AG04450 (cell line): ENCODE data around the gene GNA14. TPM values are rescaled to one million over a fixed set of nuclear protein-coding genes. Genes with fewer than 3 reads are reported as not detected.

ENCODE experiments used
- CTCF ChIA-PET: fragments of 300-600, 350-600 bp; formaldehyde crosslinking; extraction: SDS; loops from one replicate; lab custom pipeline; 2022; ENCODE audit warnings: antibody characterized with exemption, inconsistent platforms; lab: Charles Lee
- POLR2A ChIA-PET: fragments of 350-600 bp; formaldehyde crosslinking; extraction: SDS; loops from one replicate; lab custom pipeline; 2021; ENCODE audit warnings: antibody characterized with exemption, inconsistent platforms; lab: Yijun Ruan, JAX
- DNase-seq: peaks from one replicate; pipeline ENCODE4 v3.0.0-alpha.2; 2011; ENCODE audit warnings: low read depth, low spot score
- H3K27ac ChIP-seq: one replicate; pipeline ENCODE4 v1.5.1; 2012; ENCODE audit warnings: low read depth, low read length, control low read depth
- H3K27me3 ChIP-seq: one replicate; pipeline ENCODE4 v1.6.0; 2012; ENCODE audit warnings: low read length; ENCODE audit not compliant: control insufficient read depth, insufficient read depth
- H3K4me3 ChIP-seq: 2 replicates; pipeline ENCODE4 v1.5.1; 2011; ENCODE audit warnings: mild to moderate bottlenecking, low read depth, low read length, control low read depth
- H3K9me3 ChIP-seq: 2 replicates; pipeline ENCODE4 v1.5.1; 2012; ENCODE audit warnings: low read length; ENCODE audit not compliant: control insufficient read depth, insufficient read depth
- CTCF ChIP-seq: IDR thresholded peaks from 2 replicates; pipeline ENCODE4 v1.5.1; 2011; ENCODE audit warnings: low read depth, low read length, control low read depth, inconsistent platforms
- polyA plus RNA-seq: library from polyadenylated mRNA; depleted of rRNA; stranded (reverse); fragments of >200 nt; gene quantifications from 2 replicates; pipeline ENCODE4 v1.2.3, GENCODE V29; 2011

Gene GNA14
- polyA plus RNA-seq, 1 experiment = 0.11 TPM

DNA sequence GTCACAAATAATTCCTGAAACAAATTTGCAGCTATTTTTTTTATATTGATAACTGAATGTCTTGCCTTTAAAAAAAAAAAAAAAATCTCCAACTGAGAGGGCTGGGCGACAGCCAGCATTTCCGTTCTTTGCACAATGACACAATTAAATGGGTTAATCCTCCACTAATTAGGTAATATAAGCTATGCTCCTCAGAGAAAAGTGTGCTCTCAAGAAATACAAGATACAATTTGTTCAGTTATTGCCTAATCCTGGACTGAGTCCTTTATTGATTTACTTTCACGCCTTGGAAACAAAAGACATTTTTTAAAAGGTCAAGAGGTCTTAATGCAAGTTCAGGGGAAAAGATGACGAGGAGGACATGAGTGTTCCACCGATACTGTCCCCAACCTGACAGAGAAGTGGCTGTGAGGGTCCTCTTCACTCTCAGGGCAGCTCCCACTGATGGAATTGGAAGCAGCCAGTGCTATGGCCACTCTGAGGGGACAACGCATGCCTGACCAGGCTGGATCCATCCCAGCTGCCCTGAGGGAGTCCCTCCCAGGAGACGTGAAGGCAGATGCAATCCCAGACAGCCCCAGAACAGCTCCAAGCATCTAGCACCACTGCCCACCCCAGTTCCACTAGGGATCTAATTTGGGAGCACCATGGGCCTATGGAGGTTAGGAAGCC is 220.7 kb downstream of the GNA14 start:
- no peak overlapping the region for H3K4me3 ChIP-seq
- no peak for DNase-seq
- H3K9me3 ChIP-seq = no peaks in the 10 kb centered on the region
- CTCF ChIA-PET = no interaction called here
- TF ChIP-seq CTCF = no peak
- no peaks in the 10 kb centered on the region for H3K27me3 ChIP-seq
- H3K27ac ChIP-seq = no peak overlapping the region
- POLR2A ChIA-PET = no interaction called here

DNA sequence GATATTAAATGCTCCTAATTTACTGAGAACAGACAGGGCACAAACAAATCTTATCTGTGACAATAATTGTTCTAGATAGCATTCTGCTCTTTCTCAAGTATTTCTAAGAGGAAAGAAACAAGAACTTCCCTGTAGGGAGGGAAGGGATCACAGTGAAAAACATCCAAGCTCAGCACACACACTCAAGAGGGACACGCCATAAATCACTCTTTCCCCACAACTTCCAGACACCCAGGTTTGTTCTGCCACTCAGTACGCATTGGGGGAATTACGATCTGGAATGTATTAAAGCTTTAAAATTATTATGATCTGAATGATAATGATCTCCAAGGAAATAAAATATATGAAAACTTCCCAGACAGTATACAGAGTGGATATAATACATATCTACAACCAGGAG is 221.4 kb downstream of the GNA14 start:
- TF ChIP-seq CTCF = no peak
- Histone ChIP-seq H3K27ac (no peak overlapping the region), H3K27me3 (no peaks in the 10 kb centered on the region), H3K9me3 (no peaks in the 10 kb centered on the region), H3K4me3 (no peak overlapping the region)
- ChIA-PET CTCF (interaction anchor here (0.7 kb wide), 1 partner anchor 31 kb away, joined by 3 read pairs; no protein-coding TSS in a partner anchor), POLR2A (no interaction called here)
- no peak for DNase-seq

DNA sequence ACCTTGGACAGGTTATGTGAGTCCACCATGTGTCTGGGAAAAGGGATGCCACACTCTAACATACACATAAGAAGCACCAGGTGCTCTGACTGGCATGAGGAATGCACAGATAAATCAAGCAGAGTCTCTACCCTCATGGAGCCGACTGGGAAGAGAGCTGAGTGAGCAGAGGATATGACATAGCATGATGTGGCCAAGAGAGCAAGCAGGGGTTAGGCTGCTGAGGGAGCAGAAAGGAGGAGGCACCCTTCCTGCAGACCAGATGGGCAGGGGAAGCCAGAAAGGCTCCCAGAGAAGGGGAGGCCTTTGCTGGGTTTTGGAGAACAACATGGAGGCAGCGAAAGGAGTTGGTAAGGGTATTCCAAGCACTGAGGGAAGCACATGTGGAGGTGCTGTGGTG is 223.1 kb downstream of the GNA14 start:
- Histone ChIP-seq H3K4me3 (no peak overlapping the region), H3K27ac (no peak overlapping the region), H3K9me3 (no peaks in the 10 kb centered on the region), H3K27me3 (no peaks in the 10 kb centered on the region)
- no peak for DNase-seq
- ChIA-PET POLR2A (no interaction called here), CTCF (interaction anchor here (0.7 to 4.7 kb wide), 4 partner anchors 9 to 696 kb away, joined by 3 to 43 read pairs (median 8); no protein-coding TSS in a partner anchor)
- no peak for TF ChIP-seq CTCF

DNA sequence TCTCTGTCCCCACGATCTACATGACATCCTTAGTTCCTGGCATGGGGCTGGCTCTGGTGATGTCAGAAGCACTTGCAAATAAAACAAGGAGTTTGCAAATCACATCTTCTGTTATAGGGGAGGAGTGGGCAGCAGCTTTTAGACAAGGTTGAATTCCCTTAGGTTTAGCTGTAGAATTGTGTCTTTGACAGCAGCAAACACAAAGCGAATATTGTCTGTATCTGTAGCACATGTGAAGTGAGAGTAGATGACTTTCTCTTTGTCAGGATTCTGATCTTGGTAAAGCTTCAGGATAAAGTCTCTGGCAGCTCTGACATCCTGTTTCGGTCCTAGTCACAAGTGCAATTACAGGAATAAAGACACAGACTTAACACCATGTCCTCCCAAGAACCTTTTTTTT is 224.3 kb downstream of the GNA14 start:
- H3K27ac ChIP-seq = no peak overlapping the region
- H3K4me3 ChIP-seq = no peak overlapping the region
- no peaks in the 10 kb centered on the region for H3K27me3 ChIP-seq
- no peaks in the 10 kb centered on the region for H3K9me3 ChIP-seq
- POLR2A ChIA-PET = no interaction called here
- TF ChIP-seq CTCF = no peak
- no peak for DNase-seq
- CTCF ChIA-PET = interaction anchor here (2.4 to 4.7 kb wide), 2 partner anchors 10 to 33 kb away, joined by 12 to 43 read pairs; no protein-coding TSS in a partner anchor

GRCh38 chr9:77422969-77423368 is 225.2 kb downstream of the GNA14 start:
- TF ChIP-seq CTCF = no peak
- CTCF ChIA-PET = interaction anchor here (1.3 to 4.7 kb wide), 3 partner anchors 11 to 255 kb away, joined by 3 to 43 read pairs (median 5); no protein-coding TSS in a partner anchor
- H3K27ac ChIP-seq = no peak overlapping the region
- POLR2A ChIA-PET = interaction anchor here (0.7 kb wide), 1 partner anchor 610 kb away, joined by 3 read pairs; no protein-coding TSS in a partner anchor
- no peaks in the 10 kb centered on the region for H3K9me3 ChIP-seq
- H3K4me3 ChIP-seq = no peak overlapping the region
- H3K27me3 ChIP-seq = no peaks in the 10 kb centered on the region
- DNase-seq = no peak
